ENCODE measurements around the gene TMEM126A.
"Not testable (repeated sequence)": the region's sequence is repeated elsewhere in the genome, so short reads cannot be mapped to it uniquely, and the experiment has no call there.

The TMEM126A gene

GRCh38 chr11:85647604-85648299 is at the start of gene TMEM126A:
TMEM126A (plus strand) TSS chr11:85647967; CDS start chr11:85650256, 2,289 bp downstream.
- peak; percentile 90 for DNase-seq

DNA sequence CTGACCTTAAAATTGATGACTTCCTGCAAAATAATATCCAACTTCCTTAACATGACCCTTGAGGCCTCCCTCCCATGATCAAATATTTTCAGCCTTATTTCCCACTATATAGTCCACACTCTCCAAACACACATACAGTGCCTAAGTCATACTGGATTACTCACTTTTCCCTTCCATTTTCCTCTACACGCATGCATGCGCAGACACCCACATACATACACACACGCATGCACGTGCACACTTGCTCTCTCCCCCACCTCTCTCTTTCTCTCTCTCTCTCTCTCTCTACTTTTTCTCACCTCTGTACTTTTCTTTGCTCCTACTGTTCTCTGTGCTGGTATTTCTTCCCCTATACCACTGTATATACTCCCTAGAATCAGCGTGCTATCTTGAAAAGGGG is 48.7 kb upstream of the TMEM126A start:
- no peak for DNase-seq

GRCh38 chr11:85602526-85603213 is 45.1 kb upstream of the TMEM126A start:
- DNase-seq: no peak

GRCh38 chr11:85603220-85603619 is 44.5 kb upstream of the TMEM126A start:
- DNase-seq: no peak

DNA sequence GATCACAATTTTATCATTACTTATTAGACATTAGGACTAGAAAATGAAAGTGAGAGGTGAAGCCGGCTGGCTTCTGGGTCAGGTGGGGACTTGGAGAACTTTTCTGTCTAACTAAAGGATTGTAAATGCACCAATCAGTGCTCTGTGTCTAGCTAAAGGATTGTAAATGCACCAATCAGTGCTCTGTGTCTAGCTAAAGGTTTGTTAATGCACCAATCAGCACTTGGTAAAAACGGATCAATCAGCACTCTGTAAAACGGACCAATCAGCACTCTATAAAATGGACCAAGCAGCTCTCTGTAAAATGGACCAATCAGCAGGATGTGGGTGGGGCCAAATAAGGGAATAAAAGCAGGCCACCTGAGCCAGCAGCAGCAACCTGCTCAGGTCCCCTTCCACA is 41.5 kb upstream of the TMEM126A start:
- DNase-seq: not testable (repeated sequence)

GRCh38 chr11:85608621-85609020 is 39.1 kb upstream of the TMEM126A start:
- not testable (repeated sequence) for DNase-seq

- not testable (repeated sequence) for DNase-seq
Measured at GRCh38 chr11:85609286-85609685, 38.5 kb upstream of the TMEM126A start.

DNA sequence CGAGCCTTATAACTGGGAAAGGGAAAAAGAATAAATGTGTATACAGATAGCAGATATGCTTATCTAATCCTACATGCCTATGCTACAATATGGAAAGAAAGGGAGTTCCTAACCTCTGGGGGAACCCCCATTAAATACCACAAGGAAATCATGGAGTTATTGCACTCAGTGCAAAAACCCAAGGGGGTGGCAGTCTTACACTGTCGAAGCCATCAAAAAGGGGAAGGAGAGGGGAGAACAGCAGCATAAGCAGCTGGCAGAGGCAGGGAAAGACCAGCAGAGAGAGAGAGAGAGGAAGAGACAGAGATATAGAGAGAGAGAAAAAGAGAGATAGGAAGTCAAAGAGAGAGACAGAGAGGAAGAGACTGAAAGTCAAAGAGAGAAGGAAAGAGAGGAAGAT is 36.1 kb upstream of the TMEM126A start:
- DNase-seq: not testable (repeated sequence)

GRCh38 chr11:85619499-85619898 is 28.3 kb upstream of the TMEM126A start:
- DNase-seq: no peak

DNA sequence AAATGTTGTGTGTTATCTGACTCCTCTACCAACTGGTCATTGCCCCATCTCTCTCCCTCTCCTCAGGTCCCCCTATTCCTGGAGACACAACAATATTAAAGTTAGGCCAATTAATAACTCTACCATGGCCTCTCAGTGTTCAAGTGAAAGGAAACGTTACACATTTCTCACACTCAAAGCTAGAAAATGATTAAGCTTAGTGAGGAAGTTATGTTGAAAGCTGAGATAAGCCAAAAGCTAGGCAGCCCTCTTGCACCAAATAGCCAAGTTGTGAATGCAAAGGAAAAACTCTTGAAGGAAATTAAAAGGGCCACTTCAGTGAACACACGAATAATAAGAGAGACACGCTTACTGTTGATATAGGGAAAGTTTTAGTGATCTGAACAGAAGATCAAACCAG is 27.5 kb upstream of the TMEM126A start:
- DNase-seq: no peak

DNA sequence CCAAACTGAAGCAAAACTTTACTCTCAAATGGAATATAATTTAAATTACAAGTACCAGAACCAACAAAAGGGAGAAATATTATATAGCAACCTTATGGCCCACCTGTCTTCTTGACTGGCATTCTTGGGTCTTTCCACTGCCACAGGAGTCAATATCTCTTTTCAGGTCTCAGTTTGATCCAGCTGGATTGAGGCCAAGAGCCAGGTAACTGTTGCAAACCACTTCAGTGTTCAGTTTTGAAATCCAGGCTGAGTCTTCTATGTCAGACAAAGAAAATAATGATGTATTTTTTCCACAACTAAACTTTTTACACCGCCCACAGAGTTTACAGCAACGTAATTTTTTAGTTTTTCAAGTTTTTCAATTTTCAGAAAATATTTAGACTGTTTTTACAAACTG is 21.3 kb upstream of the TMEM126A start:
- DNase-seq: no peak

GRCh38 chr11:85627332-85627997 is 20.3 kb upstream of the TMEM126A start, which contains the start of gene DLG2:
DLG2 (minus strand) TSS chr11:85627344.
- no peak for DNase-seq

DNA sequence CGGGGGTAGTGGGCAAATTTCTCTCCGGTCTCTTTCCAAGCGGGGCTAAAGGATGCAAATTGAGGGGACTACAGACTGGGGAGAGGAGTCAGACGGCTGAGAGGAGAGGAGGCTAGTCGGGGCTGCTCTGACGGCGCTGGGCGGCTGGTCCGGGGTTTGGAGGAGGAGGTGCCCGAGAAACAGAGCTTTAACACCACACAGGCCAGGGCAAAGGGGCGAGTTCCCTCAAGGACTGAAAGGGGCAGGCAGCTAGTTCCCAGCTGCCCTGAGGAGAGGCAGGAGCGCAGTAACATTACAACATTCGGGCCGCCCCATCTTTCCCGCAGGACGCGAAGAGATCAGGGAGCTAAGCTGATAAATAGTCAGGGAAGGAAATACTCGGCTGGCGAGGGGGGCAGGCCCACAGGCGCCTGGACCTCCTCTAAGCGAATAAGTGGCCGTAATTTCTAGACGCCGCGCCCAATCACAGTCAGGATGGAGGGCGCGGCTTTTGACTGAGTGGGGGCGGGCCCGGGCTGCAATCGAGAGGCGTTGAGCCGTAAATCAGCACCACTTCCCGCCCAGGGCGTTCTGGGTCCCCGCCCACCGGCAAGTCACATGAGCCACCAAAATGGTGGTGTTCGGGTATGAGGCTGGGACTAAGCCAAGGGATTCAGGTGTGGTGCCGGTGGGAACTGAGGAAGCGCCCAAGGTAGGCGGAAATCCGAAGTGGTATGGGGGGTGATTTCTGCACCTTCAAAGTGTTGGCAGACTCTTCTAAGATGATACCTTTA is 19.6 kb upstream of the TMEM126A start, which contains the start of gene TMEM126B:
Gene TMEM126B (plus strand): TSS at position 596 of the 773 bp plus-strand sequence. CDS start 15 bp downstream, at position 611.
- peak; percentile 97 for DNase-seq

GRCh38 chr11:85628771-85629341 is 18.9 kb upstream of the TMEM126A start:
- DNase-seq: peak; percentile 19

DNA sequence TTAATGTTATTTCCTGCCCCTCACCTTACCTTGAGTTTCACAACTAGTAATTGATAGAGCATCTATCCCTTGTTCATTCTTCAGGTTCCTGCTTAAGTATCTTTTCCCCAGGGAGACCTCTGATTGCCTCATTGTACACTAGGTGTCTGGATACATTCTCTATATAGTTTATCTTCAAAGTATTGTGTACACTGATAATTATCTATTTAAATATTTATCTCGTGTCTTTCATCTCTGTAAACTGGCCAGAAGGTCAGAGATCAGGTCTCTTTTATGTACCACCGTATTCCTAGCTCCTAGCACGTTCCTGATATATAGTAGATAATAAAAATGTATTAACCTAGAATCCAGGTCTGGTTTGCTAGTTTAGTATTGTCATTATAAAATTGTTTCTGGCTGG is 13.0 kb upstream of the TMEM126A start:
- no peak for DNase-seq

- no peak for DNase-seq
Measured at GRCh38 chr11:85643191-85643614, 4.6 kb upstream of the TMEM126A start.

DNA sequence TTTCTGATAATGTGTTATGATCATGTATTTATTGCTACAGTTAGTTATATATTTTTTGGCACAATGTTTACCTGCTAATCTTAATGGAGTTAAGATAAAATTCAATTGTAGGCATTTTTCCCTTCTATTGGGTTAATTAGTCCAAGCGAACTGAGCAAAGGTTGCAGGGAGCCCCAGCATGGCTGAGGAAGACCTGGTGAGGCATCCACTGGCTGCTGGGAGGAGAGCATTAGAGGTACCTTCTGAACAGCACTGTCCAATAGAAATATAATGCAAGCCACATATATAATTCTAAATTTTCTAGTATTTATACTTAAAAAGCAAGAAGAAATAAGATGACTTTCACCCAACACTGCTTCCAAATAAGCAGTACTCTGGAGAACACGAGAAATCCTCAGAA is 689 bp upstream of the TMEM126A start:
- DNase-seq: no peak

- DNase-seq: no peak
Measured at GRCh38 chr11:85651118-85651517, 3.4 kb downstream of the TMEM126A start.

DNA sequence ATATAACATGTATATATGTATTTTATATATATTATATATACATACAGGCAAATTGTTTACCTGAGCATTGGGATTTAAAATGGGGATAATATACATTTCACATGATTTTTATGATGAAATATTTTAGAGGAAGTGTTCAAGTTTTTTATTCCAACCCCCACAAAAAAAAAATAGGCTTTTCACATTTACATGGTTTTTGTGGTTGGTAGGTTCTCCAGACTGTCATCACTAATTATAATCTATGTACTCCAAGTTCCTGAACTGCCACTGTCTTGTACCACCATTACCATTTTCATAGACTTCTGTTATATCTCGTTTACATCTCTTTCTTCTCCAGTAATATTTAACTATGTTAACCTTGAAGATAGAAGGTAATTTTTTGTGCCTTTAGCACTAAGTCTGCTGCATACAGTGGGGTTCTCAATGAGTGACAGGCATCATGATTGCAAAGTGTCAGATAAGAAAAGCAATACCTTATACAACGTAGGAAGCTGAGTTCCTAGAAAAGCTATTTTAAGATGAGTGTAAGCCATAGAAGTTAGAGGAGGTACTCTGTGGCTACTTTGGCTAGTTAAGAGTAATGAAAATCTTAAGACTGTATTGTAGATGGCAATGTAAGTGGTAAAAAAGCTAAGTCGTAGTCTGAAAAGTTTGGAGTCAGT is 5.2 kb downstream of the TMEM126A start:
- DNase-seq: no peak

- DNase-seq: not testable (repeated sequence)
Measured at GRCh38 chr11:85654343-85654742, 6.6 kb downstream of the TMEM126A start.

- DNase-seq: no peak
Measured at GRCh38 chr11:85656777-85657176, 9.0 kb downstream of the TMEM126A start.

- DNase-seq: no peak
Measured at GRCh38 chr11:85658180-85658579, 10.4 kb downstream of the TMEM126A start.

All from stimulated activated naive CD4-positive, alpha-beta T cell treated with Interleukin-2 at 50 U/mL for 16 hours (primary cell).